Activated B cell treated with CpG ODN at 0.5 μM for 24 hours (primary cell): ENCODE data around the gene FAM117B. TPM values are rescaled to one million over a fixed set of nuclear protein-coding genes. Genes with fewer than 3 reads are reported as not detected.

ENCODE experiments used
- ATAC-seq: fragments of 200-7000 bp; cut with Tn5 transposase; one replicate; pipeline ENCODE4 v1.10.0; 2021; ENCODE audit warnings: low read depth, mild to moderate bottlenecking, moderate library complexity
- CTCF ChIA-PET: fragments of 350-600 bp; sonication (Branson Sonifier 250); formaldehyde crosslinking; loops from one replicate; lab custom pipeline; 2021; ENCODE audit warnings: antibody characterized with exemption; lab: Charles Lee
- POLR2A ChIA-PET: fragments of 350-600 bp; sonication (Branson Sonifier 250); formaldehyde crosslinking; loops from one replicate; lab custom pipeline; 2021; ENCODE audit warnings: antibody characterized with exemption; lab: Charles Lee
- DNase-seq: peaks from one replicate; pipeline ENCODE4 v3.0.0; 2022
- H3K27ac Mint-ChIP-seq: one replicate; pipeline ENCODE4 v1.8.0; 2020; ENCODE audit warnings: mixed read lengths
- H3K27me3 Mint-ChIP-seq: one replicate; pipeline ENCODE4 v1.8.0; 2021; ENCODE audit warnings: mixed read lengths
- H3K36me3 Mint-ChIP-seq: one replicate; pipeline ENCODE4 v1.8.0; 2021; ENCODE audit warnings: low read depth, mixed read lengths
- H3K4me1 Mint-ChIP-seq: one replicate; pipeline ENCODE4 v1.8.0; 2021; ENCODE audit warnings: mixed read lengths
- H3K4me3 Mint-ChIP-seq: one replicate; pipeline ENCODE4 v1.8.0; 2020; ENCODE audit warnings: mild to moderate bottlenecking, mixed read lengths
- H3K9me3 Mint-ChIP-seq: one replicate; pipeline ENCODE4 v1.8.0; 2020; ENCODE audit warnings: mixed read lengths
- CTCF ChIP-seq: fragments of 200-600 bp; IDR thresholded peaks from one replicate; pipeline ENCODE4 v1.8.0; 2022; ENCODE audit warnings: antibody characterized with exemption, mild to moderate bottlenecking
- intact Hi-C: fragments of 100-400 bp; cut with micrococcal nuclease; formaldehyde crosslinking; loops from one replicate; pipeline ENCODE4 v1.15.1; 2024
- total RNA-seq: library from RNA; stranded (reverse); gene quantifications from 2 replicates; pipeline ENCODE4 v1.2.3, GENCODE V29; 2022

Gene FAM117B
- total RNA-seq, 1 donor from 2014 or later, result 22.5 TPM

- peaks cover 7% of the 10 kb centered on the region for H3K36me3 Mint-ChIP-seq
- ChIA-PET CTCF (no interaction called here), POLR2A (no interaction called here)
- TF ChIP-seq CTCF, result no peak
- ATAC-seq (no peak), DNase-seq (no peak)
- H3K4me1 Mint-ChIP-seq, result peaks cover 14% of the 10 kb centered on the region
- no peaks in the 10 kb centered on the region for H3K27me3 Mint-ChIP-seq
- H3K27ac Mint-ChIP-seq, result no peak overlapping the region
- intact Hi-C loops, result no loop called here
- peaks cover 4% of the 10 kb centered on the region for H3K9me3 Mint-ChIP-seq
- no peak overlapping the region for H3K4me3 Mint-ChIP-seq
These were observed 183.6 kb downstream of the FAM117B start for GRCh38 chr2:202818321-202818720.

Other genes starting within 250 kb of the FAM117B start
- gene ICA1L, start 236.8 kb downstream of the FAM117B start, total RNA-seq, result 7.3 and 10.2 TPM in 2 replicates